Stimulated activated CD8-positive, alpha-beta memory T cell treated with anti-CD3 and anti-CD28 coated beads, Interleukin-4, amount 100 ng/mL, for 24 hours (primary cell): ENCODE measurements around the gene SAE1.

Experiments
- DNase-seq: peaks from one replicate; pipeline ENCODE4 v3.0.0-alpha.2; 2020; ENCODE audit warnings: low read depth

SAE1 gene

DNA sequence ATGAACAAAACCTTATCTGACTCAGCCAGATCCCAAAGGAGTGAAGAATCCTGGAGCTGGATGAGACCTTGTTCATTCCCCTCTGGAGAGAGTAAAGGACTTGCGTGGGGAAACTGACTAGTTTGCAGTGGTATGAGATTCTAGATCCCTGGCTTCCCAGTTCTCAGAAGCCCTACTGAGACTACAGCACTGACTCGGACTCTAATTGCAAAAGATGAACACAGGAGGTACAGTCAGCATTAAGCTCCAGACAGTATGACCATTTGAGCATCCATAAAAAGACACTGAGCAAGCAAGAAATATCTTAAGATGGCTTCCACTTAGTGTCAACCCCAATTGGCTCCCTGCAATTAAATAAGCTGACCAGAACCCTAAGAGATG lies 23.8 kb upstream of the SAE1 start:
- DNase-seq = no peak

DNA sequence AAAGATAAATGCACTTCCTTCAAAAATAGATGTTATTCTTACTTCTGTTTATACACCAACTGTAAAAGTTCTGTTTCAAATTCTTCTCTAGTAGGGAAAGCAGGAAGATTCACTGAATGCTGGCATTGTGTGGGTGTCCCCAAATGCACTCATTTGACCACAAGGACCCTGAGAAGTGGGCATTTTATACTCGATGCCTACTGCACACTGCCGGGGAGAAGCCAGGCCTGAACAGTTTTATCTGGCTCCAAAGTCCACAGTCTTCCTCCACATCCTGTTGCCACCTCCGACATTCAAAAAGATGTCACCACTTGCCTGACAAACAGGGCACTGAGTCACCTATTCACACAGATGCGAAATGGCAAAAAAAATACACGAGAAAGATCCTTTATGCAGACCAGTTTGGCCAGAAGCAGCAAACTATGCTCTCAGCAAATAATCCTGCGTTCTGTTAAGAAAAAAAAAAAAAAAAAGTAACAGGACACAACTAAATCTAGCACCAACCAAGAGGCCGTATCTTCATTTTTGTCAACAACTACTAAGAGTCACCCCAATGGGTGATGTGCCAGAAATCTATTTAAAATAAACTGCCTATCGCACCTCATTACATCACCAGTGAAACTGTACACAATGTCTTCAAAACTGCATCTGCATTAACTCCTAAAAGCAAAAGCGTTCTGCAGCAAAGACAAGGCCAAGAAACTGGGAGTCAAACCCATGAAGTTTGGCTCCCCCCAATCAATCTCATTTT lies 23.3 kb upstream of the SAE1 start:
- no peak for DNase-seq

DNA sequence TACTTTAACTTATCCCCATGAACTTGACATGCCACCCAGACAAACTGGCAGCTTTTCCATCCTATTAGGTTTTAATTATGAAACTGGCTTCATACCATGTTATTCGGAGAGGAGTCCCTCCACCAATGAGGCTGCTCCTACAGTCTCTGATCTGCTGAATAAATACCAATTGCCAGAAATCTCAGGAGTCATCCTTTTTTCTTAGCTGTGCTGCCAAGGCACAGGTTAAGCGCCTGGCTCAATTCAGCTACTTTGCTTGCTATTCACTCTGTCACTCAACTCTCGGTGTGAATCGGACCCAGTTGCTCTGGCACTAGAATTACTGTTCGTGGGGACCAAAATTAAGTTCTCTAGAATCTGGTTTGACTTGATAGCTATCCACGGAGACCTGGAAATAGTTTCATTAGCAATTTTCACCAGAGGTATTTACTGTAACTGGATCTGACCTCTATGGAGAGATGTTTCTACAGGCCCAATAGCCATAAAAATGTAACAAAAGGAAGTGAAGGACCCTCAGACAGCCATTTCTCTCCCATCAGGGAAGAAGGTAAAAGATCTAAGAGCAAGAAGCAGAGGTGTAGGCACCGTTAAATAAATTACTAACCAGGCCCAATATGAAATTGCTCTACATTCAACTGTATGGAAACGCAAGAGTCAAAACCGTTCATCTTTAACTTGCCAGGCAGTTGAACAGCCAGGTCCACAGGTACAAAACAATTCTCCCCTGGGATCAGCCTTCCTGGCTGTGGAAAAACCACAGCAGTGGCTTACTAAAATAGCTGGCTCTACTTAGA lies 22.5 kb upstream of the SAE1 start:
- no peak for DNase-seq

DNA sequence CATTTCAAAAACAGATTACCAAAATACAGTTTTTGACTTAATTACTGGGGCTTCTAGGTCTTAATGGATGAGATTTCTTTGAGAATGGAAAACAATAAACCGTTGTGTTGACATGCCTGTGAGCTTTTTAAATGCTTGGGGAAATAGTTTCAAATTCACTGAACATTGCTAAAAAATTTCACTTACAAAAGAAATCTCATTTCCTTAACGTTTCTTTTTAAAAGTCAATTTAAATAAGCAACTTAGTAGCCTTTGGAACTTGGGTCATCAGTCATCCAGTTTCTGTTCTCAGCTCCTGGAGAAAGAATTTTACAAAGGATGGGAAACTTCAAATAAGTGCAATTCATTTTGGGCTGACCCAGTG lies 21.5 kb upstream of the SAE1 start:
- DNase-seq = no peak

DNA sequence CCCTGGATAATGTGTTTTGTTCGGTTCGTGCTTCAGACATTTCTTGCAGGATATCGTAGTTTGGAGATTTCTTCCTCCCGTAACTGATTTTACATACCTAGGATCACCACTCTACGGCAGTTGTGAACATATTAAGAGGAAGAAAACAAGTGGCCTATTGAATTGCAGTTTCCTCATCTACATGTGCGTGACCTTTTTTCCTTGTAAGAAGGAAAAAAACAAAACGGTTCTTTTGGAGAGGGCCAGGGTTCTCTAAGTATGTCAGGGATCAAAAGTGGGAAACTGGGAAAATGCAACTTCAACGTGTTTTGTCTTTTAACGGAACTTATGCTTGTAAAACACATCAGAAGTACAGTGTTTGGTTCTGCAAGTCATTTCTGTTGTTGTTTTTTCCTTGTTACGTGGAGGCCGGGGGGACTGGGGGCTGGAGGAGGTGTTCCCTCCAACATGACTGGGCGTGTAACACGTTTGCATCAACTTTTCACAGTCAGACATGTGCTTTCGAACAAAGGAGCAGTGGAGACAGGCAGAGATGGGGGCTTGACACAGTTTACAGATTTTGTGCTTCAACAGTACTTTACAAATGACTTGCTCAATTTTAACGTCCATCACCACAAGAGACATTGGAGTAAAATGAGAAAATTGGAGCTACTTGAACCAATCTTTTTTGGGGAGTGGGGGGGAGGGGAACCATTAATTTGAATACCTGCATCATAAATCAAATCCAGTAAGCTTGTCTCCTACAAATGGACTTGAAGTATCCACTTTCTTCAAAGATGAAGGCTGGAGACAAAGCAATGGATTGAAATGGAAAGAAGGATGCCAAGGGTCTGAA lies 20.9 kb upstream of the SAE1 start:
- no peak for DNase-seq

DNA sequence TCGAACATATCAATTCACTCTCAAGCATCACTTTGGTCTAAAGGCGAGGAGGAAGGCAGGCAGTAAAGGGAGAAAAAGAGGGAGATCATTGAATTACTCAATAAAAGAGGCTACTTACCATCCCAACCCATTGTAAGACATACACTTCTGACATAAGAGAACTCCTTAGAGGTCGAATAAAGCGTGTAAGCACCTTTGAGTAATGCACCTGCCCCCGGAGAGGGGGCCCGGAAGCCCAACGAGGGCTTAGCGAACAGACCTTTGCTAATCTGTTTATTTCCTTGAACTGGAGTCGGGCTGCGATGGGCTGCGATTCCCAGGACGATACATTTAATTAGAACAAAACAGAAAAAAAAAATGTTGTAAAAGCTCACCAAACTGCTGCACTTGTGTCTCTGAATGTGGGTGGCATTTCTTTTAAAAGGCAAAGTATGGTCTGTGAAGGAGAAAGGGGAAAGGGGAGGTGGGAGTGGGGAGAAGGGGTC lies 20.1 kb upstream of the SAE1 start:
- no peak for DNase-seq

DNA sequence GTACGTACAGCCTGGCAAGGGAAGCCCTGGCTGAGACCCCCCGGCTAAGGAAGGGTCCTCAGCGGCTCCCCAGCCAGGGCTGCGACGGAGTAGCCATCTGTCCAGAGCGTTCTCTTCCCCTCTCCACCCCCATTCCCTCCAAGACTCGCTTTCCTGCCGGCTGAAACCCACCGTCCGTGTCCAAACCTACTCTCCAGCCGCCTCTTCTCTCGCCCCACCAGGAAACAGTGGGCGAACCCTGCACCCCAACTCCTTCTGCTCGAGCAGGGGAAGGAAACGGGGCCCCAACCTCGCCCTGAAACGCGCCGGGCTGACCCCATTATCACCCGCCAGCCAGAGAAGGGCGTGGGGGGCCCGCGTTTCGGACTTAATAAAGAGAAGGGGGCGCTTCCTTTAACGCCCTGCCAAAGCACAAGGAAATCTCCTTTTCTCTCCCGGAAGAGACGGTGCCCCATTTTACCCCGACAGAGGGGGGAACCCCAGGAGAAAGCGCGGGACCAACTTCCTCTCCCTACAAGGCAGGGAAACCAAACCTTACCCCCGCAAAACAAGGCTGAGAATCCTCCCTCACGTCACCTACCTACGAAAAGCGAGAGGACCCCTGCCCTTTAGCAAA lies 19.5 kb upstream of the SAE1 start:
- no peak for DNase-seq

GRCh38 chr19:47111682-47112165 lies 18.9 kb upstream of the SAE1 start:
- no peak for DNase-seq

DNA sequence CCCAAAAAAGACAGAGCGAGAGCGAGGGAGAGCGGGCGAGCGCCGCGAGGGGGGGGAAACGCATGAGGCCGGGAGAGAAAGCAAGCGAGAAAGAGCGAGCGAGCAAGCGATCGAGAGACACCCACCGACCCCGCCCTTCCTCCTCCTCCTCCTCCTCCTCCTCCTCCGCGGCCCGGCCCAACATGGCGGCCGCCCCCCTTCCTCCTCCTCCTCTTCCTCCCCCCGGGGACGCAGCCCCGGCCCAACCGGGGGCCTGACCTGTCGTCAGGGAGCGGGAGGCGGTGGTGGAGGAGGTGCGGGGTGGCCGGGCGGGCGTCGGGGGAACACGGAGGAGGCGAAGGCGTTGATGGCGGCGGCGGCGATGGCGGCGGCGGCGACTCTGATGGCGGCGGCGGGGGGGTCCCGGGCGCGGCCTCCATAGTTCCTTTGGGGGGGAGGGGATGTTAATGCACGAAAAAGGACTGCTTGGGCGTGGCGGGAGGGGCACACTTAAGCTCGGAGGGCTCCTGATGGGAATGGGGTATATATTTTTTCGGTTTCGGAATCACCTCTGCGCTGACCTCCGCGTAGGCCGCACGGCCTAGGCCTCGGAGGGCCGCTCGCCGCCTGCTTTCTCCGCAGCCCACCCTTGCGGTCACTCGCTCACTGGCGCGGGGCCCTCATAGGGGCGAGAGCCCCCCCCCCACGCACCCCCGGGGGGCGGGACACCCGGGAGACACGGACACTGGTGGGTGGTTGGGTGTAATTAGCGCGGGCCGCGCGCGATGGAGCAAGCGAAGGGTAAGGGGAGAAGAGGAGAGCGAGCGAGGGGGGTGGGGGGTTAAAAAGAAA lies 18.3 kb upstream of the SAE1 start:
- DNase-seq = peak; percentile 77

DNA sequence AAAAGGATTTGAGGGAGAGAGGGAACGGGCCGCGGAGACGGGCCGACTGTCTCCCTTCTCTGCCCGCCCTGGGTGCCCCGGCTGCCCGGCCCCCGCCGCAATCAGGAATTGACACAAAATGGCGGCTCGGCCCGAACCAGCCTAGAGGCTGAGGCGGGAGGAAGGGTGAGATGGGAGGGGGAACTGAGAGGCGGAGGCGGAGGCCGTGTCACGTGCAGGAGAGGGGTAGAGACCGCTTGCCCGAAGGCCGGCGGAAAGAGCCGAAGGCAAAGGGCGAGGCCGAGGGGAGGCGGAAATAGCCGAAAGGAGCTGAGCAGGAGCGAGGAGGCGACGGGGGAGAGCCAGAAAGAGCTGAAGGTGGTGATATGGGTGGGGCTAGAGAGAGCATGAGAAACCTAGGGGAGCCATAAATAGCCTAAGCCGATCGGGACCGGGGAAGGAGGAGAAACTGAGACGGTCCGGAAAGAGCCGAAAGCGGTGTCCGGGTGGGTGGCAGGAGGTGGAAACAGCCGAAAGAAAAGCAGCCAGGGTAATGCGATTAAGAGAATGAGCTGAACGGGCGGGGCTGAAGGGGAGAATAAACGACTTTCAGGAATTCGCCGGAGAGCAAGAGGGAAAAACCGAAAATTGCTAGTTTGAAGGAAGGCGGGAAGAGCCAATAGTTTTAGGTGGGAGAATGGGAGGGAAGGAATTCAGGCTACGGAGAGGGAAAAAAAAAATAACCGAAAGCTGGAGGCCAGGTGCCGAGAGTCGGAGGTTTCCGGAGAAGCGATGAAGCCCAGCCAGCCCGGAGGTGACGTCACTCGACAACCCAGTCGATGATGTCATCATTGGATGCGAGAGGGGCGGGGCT lies 17.4 kb upstream of the SAE1 start, which contains the start of gene ZC3H4:
TSS of gene ZC3H4 (minus strand) at position 780 of the 853 bp plus-strand sequence. CDS start 1,192 bp downstream, outside the sequence.
- peak; percentile 98 for DNase-seq

DNA sequence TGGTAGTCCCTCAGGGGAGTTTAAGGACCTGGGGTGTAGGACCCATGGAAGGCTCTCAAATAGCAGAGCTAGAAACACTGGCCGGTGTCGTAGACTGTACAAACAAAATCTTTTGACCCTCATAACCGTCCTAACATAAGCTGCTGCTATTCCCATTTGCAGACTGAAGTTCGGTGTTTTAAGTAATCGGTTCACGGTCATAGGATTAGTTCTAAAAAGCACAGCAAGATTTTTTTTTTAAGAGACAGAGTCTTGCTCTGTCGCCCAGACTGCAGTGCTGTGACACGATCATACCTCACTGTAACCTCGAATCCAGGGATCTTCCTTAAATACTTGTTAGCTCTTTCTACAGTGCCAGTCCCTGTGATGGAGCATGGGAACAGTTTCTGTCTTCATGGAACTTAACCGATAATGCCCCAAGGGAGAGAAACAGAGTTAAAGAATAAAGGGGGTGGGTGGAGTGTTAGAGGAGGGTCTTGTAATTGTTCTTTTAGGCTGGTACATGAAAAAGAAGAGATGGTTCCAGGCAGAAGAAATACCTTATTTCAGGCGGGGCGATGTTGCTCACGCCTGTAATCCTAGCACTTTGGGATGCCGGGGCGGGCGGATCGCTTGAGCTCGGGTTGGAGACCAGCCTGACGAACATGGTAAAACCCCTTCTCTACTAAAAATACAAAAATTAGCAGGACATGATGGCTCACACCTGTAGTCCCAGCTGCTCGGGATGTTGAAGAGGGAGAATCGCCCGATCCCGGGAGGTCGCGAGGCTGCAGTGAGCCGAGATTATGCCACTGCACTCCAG lies 16.6 kb upstream of the SAE1 start:
- DNase-seq = no peak

DNA sequence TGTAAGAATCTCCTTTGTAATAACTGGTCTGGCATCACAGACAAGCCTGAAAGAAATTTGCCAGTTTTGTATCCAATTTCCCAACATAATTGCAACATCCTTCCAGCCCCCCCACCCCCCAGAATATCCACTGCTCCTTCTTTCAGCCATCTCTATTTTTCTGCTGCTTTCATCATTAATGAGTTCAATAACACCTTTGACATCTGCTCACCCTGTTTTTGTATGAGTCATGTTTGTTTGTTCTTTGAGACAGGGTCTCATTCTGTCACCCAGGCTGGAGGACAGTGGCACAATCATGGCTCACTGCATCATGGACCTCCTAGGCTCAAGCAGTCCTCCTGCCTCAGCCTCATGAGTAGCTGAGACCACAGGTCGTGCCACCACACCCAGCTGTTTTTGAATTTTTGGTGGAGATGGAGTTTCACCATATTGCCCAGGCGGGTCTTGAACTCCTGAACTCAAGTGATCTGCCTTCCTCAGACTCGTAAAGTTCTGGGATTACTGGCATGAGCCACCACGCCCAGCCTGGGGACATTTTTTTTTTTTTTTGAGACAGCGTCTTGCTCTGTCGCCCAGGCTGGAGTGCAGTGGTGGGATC lies 10.1 kb upstream of the SAE1 start:
- no peak for DNase-seq

GRCh38 chr19:47122359-47123335 lies 8.0 kb upstream of the SAE1 start:
- no peak for DNase-seq

GRCh38 chr19:47123406-47123805 lies 7.2 kb upstream of the SAE1 start:
- no peak for DNase-seq

DNA sequence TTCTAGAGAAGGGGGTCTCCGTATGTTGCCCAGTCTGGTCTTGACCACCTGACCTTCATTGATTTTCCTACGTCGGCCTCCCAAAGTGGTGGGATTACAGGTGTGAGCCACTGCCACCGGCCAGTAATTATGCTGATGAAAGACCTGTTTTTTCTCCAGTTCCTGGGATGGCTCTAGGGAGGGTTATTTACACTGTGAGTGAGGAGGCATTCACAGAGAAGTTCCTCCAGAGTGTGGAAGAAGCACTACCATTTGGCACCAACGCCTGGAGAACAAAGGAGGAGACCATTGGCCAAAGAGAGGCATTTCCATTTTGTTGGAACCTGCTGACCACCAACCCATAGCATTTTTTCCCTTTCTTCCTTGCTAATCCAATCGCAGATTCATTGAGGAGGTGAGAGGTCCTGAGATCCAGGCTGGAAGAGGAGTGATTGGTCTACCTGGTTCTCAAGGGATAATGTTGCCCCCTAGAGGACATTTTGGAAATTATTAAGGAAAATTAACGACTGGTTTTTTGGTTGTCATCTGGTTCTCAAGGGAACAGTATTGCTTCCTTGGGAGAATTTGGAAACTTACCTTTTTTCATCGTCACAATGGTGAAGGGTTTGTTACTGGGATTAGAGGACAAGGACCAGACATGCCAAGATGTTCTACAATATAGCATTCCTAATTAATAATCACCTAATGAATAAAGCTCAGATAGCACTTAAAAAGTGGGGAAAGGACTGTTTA lies 5.5 kb upstream of the SAE1 start:
- no peak for DNase-seq

- DNase-seq = no peak
Measured at GRCh38 chr19:47125669-47125938, 5.0 kb upstream of the SAE1 start.

GRCh38 chr19:47129579-47129978 lies 1.1 kb upstream of the SAE1 start:
- no peak for DNase-seq
